Keratinocyte (primary cell): ENCODE results near the gene ELF1.

Experiments
- EZH2 ChIP-seq: IDR thresholded peaks from one replicate; pipeline ENCODE4 v1.6.1; 2012; ENCODE audit warnings: inconsistent platforms, mild to moderate bottlenecking, low read length, moderate library complexity
- TF ChIP-seq, protein P1 (sequence below), 3 experiments: IDR thresholded peaks in 1 of 3; conservative IDR thresholded peaks in 1 of 3; optimal IDR thresholded peaks in 1 of 3; 2 replicates in 2 of 3; 3 replicates in 1 of 3; pipeline versions ENCODE3 to v1.5.1; 2011; ENCODE audit warnings: low read length in 3 of 3, mild to moderate bottlenecking in 3 of 3, moderate library complexity in 2 of 3, control low read depth in 1 of 3, inconsistent platforms in 1 of 3; ENCODE audit not compliant: insufficient read depth in 2 of 3; ENCODE audit errors: extremely low read depth in 1 of 3

DNA sequence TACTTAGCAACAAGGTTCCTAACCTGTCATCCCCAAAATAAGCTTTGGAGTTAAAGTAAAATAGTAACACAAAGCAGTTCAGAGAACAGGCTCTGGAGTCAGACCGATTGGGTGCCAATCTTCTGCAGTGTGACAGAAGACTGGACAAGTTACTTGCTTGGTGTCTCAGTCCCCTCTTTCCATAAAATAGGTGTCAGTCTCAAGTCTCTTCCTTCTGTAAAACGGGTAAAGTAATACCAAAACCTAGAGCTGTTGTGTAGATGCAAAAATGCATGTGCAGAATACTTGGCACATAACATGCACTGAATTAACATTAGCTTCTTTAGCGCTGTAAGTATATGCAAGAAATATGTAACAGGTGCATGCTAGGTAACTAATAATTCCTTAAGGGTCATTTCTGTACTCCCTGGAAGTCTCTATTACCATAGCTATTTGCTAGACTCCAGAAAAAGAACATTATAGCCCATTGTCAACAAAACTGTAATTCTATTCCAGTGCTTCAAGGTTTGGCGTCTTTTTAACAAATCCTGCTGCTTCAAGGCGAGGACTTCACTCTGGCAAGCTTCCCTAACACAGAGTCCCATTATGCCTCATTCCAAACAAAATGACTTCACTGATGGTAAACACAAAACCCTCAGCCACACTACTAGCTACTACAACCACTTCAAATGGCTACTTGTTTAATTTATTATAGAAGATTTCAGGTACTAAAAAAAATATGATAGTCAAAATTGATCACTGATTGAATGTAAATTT is 32.8 kb downstream of the ELF1 start:
- TF ChIP-seq, protein P1, sequence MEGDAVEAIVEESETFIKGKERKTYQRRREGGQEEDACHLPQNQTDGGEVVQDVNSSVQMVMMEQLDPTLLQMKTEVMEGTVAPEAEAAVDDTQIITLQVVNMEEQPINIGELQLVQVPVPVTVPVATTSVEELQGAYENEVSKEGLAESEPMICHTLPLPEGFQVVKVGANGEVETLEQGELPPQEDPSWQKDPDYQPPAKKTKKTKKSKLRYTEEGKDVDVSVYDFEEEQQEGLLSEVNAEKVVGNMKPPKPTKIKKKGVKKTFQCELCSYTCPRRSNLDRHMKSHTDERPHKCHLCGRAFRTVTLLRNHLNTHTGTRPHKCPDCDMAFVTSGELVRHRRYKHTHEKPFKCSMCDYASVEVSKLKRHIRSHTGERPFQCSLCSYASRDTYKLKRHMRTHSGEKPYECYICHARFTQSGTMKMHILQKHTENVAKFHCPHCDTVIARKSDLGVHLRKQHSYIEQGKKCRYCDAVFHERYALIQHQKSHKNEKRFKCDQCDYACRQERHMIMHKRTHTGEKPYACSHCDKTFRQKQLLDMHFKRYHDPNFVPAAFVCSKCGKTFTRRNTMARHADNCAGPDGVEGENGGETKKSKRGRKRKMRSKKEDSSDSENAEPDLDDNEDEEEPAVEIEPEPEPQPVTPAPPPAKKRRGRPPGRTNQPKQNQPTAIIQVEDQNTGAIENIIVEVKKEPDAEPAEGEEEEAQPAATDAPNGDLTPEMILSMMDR (optimal IDR thresholded peaks at IDR 0.05 in 1 of 3, IDR thresholded peaks at IDR 0.05 in 1 of 3, conservative IDR thresholded peaks at IDR 0.05 in 1 of 3; ENCODE audit: extremely low read depth in 1 of 3, insufficient read depth in 2 of 3, low read length in 3 of 3) = no peak
- no peak for TF ChIP-seq EZH2
